GM20000 (cell line): ENCODE results near the gene MYRF.
A peak's percentile ranks its signal among the peaks of the same experiment; 100 is the strongest.

Experiments used
- DNase-seq: peaks from one replicate; pipeline ENCODE4 v3.0.0; 2012; ENCODE audit warnings: low spot score
- CTCF ChIP-seq: IDR thresholded peaks from 2 replicates; pipeline ENCODE4 v1.5.1; 2012; ENCODE audit warnings: mild to moderate bottlenecking, control low read depth; ENCODE audit errors: extremely low read depth, missing control alignments

MYRF gene

DNA sequence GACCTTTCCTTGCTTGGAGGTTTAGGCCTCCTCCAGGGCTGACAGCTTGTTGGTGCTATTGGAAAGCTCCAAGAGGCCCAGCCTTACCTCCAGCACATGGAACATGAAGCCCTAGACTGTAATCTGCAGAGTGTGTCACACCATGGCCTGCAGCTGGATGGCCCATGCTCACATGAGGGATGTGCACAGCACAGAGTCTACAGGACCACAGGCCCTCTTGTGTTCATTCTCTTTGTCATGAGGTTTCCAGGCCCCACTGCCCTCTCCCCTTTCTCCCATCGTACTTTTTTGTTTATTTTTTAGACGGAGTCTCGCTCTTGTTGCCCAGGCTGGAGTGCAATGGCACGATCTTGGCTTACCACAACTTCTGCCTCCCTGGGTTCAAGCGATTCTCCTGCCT is 54.3 kb downstream of the MYRF start:
- no peak for TF ChIP-seq CTCF
- no peak for DNase-seq

- no peak for DNase-seq
- no peak for TF ChIP-seq CTCF
These were observed 58.3 kb downstream of the MYRF start for GRCh38 chr11:61810671-61811175.

DNA sequence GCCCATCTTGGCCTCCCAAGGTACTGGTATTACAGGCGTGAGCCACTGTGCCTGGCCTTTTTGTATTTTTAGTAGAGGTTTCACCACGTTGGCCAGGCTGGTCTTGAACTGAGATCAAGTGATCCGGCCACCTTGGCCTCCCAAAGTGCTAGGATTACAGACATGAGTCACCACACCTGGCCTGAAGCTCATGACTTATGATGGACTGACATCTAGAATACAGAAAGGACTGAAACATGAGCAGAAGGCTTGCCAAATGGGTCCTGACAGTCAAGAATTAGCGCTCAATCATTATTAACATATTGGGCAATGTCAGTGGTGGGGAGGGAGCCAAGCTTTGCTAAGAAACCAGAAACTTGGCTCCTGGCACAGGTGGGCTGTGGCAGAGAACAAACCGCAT is 59.4 kb downstream of the MYRF start:
- no peak for TF ChIP-seq CTCF
- DNase-seq: no peak

DNA sequence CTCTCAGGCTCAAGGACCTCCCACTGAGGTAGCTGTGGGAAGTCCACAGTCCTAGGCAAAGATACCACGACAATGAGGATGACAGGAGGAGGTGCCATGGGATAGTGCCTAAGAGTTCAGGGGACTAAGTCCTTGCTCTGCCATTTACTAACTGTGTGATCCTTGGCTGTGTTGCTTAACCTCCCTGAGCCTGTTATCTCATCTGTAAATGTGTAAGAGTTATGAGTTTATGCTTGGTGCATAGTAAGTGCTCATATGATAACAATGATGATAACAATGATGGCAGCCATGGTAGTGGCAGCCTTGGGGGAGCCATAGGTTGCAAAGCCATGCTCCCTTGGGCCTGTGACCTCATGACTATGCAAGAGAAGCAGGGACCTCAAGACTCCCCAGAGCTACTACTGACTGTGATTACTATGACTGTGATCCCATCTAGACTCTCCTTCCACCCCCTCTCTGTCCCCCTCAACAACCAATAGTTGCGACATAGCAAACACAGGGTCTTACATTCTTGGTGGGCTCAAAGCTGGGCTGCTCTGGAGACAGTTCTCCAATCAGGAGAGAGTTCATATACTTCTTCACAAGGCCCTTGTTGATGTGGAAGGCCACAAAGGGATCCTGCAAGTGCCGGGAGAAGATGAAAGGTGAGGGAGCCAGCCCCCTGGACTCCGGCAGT is 60.4 kb downstream of the MYRF start:
- DNase-seq: no peak
- TF ChIP-seq CTCF: no peak

DNA sequence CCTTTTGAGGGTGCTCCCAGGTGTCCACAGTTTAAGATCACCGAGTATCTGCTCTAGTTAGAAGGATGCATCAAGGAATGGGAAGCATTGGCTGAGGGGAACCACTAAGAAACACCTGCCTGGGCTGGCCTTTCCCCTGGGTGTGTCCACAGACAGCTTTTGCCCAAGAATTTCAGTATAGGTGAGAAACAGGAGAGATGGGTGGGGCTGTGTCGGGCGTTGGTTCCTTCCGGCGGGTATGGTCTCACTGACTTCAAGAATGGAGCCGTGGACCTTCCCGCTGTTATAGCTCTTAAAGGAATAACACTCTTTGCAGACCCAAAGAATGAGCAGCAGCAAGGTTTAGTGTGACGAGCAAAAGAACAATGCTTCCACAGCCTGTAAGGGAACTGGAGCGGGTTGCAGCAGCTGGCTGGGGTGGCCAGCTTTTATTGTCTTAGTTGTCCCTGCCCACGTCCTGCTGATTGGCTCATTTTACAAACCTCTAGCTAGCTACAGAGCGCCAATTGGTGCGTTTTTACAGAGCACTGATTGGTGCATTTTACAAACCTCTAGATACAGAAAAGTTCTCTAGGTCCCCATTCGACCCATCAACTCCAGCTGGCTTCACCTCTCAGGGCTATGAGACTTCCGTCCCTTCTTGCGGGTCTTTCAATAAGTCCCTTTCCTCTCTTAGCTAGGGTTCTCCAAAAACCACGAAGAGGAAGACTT is 62.0 kb downstream of the MYRF start:
- no peak for TF ChIP-seq CTCF
- DNase-seq: no peak

- peak; percentile 97 for DNase-seq
- no peak for TF ChIP-seq CTCF
These were observed 62.7 kb downstream of the MYRF start for GRCh38 chr11:61814958-61815789.
